Adrenal gland (tissue), 5 donors: Measurements from ENCODE around the gene PRKN.

Experiments used
- CTCF ChIP-seq, 6 experiments: fragments of 450-650 bp in 4 of 6; fragments of 200-600 bp in 2 of 6; sonication (generic) in 1 of 6; IDR thresholded peaks; 1 replicate in 5 of 6; 2 replicates in 1 of 6; pipeline versions ENCODE4 v1.5.1 to v1.8.0; 2016 to 2021; ENCODE audit warnings: antibody characterized with exemption in 6 of 6, mild to moderate bottlenecking in 2 of 6, moderate library complexity in 1 of 6
- POLR2A ChIP-seq, 2 donors: fragments of 450-650 bp; IDR thresholded peaks; one replicate each; pipeline ENCODE4 v1.6.1; 2017; ENCODE audit warnings: antibody characterized with exemption in 2 of 2, mild to moderate bottlenecking in 2 of 2, moderate library complexity in 1 of 2
- donor health status: DM: no; HTN: no; CAD: no.

- TF ChIP-seq POLR2A (IDR thresholded peaks at IDR 0.05) (no peak), CTCF (IDR thresholded peaks at IDR 0.05) (no peak)
Observed at GRCh38 chr6:161869491-161869890, 858.1 kb downstream of the PRKN start.
